Measurements from ENCODE around the gene CCNB2.

DNA sequence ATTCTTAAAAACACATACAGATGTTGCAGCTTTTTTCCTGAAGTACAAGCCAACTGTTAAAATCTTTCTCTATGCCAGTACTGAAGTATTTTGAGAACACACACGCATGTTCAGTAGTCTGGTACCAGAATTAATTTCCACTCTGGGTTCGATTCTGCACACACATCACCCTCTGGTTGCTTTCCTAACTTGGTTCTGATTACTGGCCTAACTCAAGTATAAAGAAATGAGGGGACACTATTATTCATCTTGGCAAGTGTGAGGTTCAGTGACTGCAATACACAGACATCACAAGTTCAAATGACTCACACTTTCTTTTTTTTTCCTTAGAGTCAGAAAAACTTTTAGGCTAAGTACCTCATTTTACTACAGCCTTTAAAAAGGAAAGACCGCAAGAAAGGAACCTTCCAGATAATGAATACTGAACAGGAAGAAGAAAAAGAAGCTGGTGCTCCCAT is 64.3 kb downstream of the CCNB2 start:
- TF ChIP-seq EZH2 (IDR thresholded peaks at IDR 0.05), result no peak
- no peak for TF ChIP-seq POLR2AphosphoS5 (IDR thresholded peaks at IDR 0.05; ENCODE audit: borderline replicate concordance, low read depth, low read length)
- no peak for TF ChIP-seq FOXP2 (optimal IDR thresholded peaks at IDR 0.05; ENCODE audit: control extremely low read depth, extremely low read length, insufficient read depth)

Data from SK-N-MC (cell line).